ENCODE results near the gene ETV4. TPM values are rescaled to one million over a fixed set of nuclear protein-coding genes. Genes with fewer than 3 reads are reported as not detected.

The ETV4 gene
- total and polyA plus RNA-seq, 2 donors (not counting 1 experiment from before 2014, with no cell fraction given) = not detected

- H3K79me2 ChIP-seq (ENCODE audit: control insufficient read depth, insufficient read depth, low read length) = no peaks in the 10 kb centered on the region
- no peak overlapping the region for H3K4me2 ChIP-seq (replicated peaks; ENCODE audit: low read depth, low read length, poor library complexity, severe bottlenecking)
- H4K20me1 ChIP-seq (ENCODE audit: control insufficient read depth, insufficient read depth, low read length, poor library complexity, severe bottlenecking) = no peaks in the 10 kb centered on the region
- intact Hi-C loops (cut with micrococcal nuclease) = no loop called here
- TF ChIP-seq EZH2 (IDR thresholded peaks at IDR 0.05; ENCODE audit: borderline replicate concordance, insufficient read depth, low read depth, low read length, poor library complexity, severe bottlenecking) (no peak), CTCF (IDR thresholded peaks at IDR 0.05) (no peak)
- CTCF ChIA-PET = interaction anchor here (1.0 to 1.8 kb wide), 2 partner anchors 13 to 109 kb away, joined by 3 to 5 read pairs; no protein-coding TSS in a partner anchor
- no peaks in the 10 kb centered on the region for H3K9me3 ChIP-seq (ENCODE audit: control extremely low read depth in 1 of 3, control insufficient read depth in 2 of 3, insufficient read depth in 1 of 3, low read length in 2 of 3)
- H3K9ac ChIP-seq (ENCODE audit: low read length) = no peak overlapping the region
- DNase-seq = no peak
- Mint-ChIP-seq H3K4me3 (no peak overlapping the region), H3K4me1 (no peaks in the 10 kb centered on the region), H3K27me3 (peaks cover 41% of the 10 kb centered on the region), H3K9me3 (ENCODE audit: insufficient read depth) (no peaks in the 10 kb centered on the region), H3K27ac (no peak overlapping the region)
- no peaks in the 10 kb centered on the region for H3K4me1 ChIP-seq (ENCODE audit: control insufficient read depth in 2 of 2, insufficient read depth in 2 of 2, low read length in 2 of 2)
- 51% methylated on average over 4 of the region's 15 CpGs for WGBS (ENCODE audit: insufficient coverage)
- H3K27ac ChIP-seq (ENCODE audit: low read length in 2 of 2) = no peak overlapping the region
- peaks cover 0 to 30% (median 17%) of the 10 kb centered on the region in 4 experiments for H3K27me3 ChIP-seq (replicated peaks in 1 of 4; ENCODE audit: control extremely low read depth in 1 of 4, control insufficient read depth in 3 of 4, insufficient read depth in 4 of 4, low read length in 3 of 4)
- POLR2A ChIA-PET = no interaction called here
- H2AFZ ChIP-seq (ENCODE audit: insufficient read depth, low read depth, low read length, poor library complexity, severe bottlenecking) = no peak overlapping the region
- ATAC-seq (ENCODE audit: low read depth) = no peak
- no peaks in the 10 kb centered on the region for H3K36me3 ChIP-seq (replicated peaks in 1 of 2; ENCODE audit: control extremely low read depth in 1 of 2, control insufficient read depth in 1 of 2, extremely low read depth in 1 of 2, insufficient read depth in 2 of 2, low read length in 1 of 2)
- H3K4me3 ChIP-seq (ENCODE audit: control extremely low read depth in 1 of 5, extremely low read depth in 1 of 5, insufficient read depth in 1 of 5, low read depth in 2 of 5, low read length in 4 of 5) = no peak overlapping the region
Measured at GRCh38 chr17:43563600-43564594, 17.8 kb upstream of the ETV4 start.
